GM21723 (cell line): ENCODE results near the gene SH3PXD2A.
"Not testable (repeated sequence)": the region's sequence is repeated elsewhere in the genome, so short reads cannot be mapped to it uniquely, and the experiment has no call there.

Experiments used
- ATAC-seq: cut with Tn5 transposase; IDR thresholded peaks from one replicate; pipeline ENCODE4 v1.9.1; 2021; ENCODE audit warnings: mild to moderate bottlenecking, moderate library complexity; ENCODE audit not compliant: unreplicated experiment

The SH3PXD2A gene

DNA sequence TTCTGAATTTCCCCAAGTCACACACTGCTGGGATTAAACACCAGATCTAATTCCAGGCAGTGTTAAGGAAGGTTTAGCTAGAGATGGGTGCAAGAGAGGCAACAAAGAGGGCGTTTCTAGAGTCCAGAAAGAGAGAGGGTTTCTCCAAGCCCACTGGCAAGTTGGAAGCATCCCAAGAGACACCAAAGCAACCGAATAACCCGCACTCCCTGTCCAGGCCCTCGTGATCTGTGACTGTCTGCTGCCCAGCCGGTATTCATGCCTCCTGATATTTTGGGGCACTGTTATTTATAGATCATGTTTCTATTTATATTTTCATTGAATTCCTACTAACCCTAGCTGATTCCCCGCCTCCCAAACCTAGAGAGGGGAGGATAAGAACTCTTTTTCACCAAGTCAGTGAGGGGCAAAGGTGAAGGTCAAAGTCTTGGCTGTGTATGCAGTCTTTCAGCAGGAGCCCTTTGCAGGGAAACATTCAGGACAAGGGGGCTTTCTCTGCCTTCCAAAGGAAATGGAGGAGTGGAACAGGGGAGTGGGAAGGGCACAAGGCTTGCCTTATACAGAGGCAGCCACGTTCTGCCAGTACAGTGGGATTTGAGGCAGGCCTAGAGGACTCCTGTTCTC lies 103.6 kb downstream of the SH3PXD2A start:
- no peak for ATAC-seq

DNA sequence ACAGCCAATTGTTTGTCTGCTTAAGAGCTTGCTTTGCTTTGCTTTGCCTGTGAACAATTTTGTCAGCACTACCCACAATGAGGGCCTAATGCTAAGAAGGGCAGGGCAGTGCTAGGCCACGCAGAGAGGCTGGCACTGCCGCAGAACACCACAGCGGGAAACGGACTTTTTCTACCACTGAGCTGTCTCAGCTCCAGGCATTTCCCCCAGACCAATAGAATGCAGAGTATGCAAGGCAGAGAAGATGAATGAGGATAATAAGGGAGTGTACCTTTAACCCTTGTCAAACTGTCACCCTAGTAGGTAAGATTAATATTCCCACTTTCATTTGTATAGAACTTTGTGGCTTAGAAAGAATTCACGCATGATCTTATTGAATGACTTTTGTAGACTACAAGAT lies 104.5 kb downstream of the SH3PXD2A start:
- no peak for ATAC-seq

DNA sequence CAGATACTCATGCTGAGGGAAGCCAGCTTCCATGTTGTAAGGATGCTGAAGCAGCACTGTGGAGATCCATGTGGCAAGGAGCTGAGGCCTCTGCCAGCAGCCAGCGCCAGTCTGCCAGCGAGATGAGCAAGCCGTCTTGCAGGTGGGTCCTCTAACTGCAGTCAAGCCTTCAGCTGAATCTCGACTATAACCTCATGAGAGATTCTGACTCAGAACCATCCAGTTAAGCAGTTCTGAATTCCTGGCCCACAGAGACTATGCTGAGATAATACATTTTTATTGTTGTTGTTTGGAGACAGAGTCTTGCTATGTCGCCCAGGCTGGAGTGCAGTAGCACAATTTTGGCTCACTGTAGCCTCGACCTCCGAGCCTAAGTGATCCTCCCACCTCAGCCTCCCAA lies 105.6 kb downstream of the SH3PXD2A start:
- ATAC-seq = no peak

DNA sequence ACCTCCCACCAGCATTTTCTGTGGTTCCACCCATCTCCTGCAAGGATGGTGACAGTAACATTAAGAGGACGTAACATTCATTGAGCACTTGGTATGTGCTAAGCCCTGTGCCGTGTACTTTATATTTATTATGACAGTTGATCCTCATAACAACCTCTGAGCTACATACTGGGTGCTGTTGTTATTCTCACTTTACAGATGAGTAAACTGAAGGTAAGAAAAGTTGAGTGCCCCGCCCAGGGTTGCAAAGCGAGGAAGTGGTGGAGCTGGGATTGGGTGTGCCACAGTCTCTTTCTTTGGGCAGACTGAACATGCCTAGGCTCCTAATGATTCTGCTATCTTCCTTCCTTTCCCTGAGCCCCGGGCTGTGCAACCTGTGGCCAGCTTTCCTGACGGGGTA lies 107.4 kb downstream of the SH3PXD2A start:
- no peak for ATAC-seq

DNA sequence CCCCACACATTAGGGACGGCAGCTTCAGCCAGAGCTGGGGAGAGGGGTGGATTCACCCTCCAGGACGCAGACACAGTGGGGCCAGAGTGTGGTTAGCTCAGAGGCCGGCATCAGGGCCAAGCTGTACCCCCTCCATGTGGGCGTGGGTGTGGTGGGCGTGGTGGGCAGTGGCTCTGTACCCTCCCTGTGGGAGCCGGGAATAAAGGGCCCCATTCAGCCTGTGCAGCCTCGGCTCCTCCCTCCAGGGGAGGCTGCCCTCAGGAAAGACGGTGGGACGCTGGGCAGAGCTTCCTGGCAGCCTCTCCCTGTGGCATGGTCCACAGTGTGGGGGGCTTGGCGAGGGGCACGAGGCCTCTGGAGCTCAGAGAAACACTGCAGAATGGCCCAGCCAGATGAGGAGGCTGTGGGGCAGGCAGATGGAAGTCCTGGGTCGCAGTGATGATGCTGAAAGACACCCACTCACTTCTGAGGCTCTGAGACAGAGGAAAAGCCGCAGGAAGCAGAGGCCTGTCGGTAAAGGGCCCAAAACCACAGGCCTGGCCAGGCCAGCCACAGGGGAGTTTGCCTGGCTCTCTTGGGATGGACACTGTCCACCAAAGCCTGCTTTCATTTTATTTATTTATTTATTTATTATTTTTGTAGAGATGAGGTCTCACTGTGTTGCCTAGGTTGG lies 108.0 kb downstream of the SH3PXD2A start:
- no peak for ATAC-seq

DNA sequence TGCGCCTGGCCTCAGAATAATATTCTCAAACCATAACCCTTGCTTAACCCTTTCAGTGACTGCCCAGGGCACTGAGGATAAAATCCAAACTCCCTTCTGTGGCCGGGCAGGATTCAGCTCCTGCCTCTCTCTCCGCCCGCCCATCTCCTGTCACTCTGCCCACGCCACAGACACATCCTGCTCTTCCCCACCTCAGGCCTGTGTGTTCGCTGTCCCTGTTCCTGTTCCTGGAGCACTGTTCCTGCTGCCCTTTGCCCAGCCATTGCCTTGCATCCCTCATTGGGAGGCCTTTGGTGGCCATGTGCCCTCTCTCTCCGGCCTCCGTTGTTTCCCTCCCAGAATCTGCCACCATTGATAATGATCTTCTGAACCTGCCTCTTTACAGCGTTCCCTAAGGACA lies 108.8 kb downstream of the SH3PXD2A start:
- ATAC-seq = no peak

DNA sequence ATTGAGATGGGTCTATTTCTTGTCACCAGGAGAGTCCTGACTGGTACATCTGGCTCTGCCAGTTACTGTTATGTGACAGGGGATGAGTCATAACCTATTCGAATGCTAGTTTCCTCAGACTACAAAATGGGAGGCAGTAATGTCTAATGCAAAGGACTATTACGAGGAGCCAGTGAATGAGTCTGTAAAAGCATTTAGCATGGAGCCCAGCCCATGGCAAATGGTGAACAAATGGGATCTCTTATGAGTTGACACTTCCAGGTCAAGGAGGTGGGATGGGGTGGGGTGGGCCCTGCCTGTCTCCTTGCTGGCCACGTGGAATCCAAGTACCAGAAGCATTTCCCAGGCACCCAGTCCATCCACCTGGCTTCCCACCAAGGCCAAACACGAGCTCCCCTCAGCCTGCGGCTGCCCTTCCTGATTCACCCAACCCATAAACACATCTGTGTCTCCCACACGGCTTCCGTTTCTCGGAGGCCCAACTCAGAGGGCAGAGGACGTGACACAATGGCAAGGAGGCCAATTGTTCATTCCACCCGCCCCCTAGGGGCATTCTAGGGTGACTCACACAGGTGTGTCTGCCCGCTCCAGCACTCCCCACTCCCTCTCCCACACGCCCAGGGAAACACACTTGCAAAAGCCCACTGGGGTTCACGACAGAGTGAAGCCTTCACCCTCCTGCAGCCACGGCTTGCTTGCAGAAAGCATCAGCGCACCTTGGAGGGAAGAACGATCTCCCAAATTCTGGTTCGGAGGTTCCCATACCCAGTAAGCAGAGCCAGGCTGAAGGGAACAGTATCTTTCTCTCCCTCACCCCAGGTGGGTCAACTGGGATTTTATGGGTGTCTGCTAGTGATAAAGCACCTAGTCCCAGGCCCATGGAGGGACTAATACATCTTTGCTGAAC lies 109.8 kb downstream of the SH3PXD2A start:
- ATAC-seq = no peak

DNA sequence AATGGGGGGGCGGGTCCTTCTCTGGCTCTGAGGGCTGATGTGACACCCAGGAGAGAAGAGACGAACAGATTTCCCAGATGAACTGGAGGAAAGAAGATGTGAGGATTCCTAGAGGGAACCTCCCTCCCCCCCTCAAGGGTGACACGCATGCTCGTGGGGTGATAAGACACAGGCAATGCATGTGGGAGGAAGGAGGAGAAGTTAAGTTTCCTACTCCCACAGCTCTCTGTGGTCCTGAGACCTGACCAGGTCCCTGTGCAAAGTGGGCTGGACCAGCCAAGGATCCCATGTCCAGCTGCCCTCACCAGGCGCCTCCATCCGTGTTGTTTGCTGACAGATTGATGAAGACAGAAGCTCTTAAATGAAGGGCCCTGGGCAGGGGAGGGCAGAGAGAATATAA lies 112.6 kb downstream of the SH3PXD2A start:
- no peak for ATAC-seq

DNA sequence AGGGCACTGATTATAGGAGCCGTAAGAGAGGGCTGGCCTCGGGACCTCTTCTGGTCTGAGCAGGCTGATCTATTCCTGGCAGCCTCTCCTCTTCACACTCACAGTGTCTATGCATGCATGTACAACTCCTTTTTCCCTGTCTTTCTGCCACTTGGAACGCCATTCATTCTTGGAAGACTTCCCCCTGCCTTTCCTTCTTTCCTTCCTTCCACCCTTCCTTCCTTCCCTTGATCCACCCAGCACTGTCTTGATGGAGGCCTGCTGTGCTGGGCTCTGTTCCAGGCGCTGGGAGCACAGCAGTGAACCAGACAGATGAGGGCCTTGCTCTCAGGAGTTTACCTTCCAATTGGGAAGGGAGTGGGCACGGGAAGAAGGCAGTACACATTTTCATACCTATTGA lies 114.8 kb downstream of the SH3PXD2A start:
- no peak for ATAC-seq

DNA sequence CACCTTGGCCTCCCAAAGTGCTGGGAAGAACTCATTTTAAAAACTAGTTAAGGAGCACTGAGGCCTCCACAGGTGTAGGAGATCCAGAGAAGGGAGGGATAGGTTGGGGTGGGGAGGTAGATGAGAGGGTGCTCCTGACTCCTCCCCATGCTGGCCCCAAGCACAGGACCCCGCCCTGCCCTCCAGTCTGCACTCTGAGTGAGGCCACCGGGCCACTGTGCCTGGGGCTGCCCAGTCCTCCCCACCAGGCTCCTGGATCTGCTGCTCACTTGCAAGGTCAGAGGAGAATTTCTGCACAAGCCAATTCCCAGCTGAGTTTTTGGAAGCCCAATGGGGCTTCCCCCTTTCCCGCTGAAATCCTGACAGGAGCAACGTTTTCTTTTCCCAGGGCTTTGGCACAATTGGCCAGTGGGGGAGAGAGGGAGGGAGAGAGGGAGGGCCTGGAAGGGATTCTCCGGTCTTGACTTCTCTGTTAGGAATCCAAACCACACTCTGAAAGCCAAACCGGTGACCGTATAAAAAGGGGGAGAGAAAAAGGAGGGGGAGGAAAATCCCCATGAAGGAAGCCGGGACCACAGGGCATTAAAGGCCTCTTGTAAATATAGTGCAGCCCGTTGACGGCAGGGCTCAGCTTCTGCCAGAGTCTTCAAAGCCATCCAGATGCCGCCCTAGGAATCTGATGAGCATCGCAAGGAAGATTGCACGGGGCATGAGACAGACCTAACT lies 116.2 kb downstream of the SH3PXD2A start:
- no peak for ATAC-seq

DNA sequence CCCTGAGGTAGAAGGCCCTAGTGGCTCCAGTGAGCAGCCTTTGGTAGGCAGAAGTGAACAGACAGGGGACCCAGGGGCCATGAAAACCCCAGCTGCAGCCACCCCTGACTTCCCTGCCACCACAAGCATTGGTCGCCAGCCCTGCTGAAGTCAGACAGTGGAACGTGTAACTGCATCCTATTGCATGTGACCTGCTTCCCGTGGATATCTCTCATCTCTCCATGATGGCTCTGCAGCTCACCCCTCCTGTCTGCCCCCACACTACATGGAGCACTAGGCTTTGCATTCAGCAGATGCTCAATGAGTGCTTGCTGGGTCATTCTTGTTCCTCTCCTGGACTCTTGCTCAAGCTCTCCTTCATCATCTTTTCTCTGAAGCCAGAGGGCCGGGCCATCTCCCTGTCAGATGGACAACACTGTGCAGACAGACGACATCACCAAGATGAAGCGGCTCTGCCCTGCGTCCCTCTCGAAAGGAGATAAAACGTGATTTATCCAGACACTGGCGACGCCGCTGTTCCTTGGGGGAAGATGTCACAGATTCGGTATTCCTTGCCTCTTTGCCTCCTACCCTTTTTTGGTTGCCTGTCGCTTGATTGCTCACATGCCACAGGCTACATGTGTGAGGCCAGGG lies 117.5 kb downstream of the SH3PXD2A start:
- ATAC-seq = no peak

DNA sequence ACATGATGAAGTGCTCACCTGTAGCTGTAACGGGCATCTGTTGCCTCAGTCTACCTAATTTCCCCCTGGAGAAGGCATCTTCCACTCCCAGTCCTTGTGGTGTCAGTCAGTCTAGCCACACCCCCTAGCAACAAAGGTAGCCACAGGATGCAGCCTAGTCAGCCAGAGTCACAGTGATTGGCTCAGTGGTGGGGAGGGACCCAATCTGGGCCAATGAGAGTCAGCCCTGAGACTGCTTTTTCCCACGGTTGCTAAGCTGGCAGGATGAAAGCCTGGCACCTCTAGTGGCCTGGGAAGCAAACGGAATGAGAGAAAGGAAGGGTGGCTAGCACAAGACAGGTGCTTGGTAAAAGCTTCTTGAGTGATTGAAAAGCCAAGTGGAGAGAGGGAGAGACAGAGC lies 118.6 kb downstream of the SH3PXD2A start:
- no peak for ATAC-seq

DNA sequence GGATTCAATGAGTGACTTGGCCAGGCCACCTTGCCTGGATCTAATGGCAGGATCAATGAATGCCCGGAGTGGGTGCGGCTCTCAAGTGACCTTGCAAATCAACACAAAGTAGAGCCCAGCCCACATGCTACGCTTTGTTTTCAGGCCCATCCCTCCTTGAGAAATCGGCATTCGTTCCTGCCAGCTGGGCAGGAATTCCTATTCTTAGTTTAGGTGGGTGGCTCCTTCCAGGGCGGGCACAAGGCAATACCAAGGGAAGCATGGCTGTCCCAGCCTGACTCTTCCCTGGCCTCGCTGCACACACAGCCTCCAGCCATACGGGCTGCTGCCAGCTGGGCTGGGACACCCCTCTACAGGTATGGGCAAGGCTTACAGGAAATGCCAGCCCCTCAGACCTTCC lies 119.3 kb downstream of the SH3PXD2A start:
- ATAC-seq = no peak

DNA sequence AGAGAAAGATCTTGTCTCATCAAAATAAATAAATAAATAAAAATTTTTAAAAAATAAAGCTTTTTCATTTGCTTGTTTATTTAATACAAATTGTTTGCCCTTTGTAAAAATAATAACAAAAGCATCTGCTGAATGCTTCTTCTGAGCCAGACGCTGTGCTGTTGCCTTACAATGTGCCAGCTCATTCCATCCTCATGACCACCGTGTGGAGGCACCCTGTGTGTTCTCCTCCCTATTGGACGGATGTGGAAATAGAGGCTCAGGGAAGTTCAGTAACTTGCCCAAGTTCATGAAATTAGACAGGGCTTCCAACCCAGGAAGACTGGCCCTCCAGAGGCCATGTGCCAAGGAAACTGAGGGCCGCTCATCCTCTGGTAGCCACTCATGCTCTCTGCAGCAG lies 120.6 kb downstream of the SH3PXD2A start:
- ATAC-seq = no peak

DNA sequence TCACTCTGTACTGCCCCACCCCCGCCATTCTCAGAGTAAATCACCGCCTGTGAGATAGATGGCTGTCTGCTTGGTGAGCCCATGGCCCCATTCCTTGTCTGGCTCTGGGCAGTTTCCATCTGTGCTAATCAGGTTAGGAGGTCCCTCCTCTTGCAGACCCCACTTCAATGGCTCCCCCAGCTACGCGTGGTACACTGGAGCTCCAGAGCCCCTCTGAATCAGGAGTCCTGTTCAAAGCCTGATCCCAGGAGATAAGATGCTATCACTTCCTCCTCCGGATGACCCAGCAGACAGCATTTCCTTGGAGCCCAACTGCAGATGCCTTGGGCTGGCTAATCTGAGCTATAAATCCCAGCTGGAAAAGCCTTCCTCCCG lies 122.3 kb downstream of the SH3PXD2A start:
- no peak for ATAC-seq

DNA sequence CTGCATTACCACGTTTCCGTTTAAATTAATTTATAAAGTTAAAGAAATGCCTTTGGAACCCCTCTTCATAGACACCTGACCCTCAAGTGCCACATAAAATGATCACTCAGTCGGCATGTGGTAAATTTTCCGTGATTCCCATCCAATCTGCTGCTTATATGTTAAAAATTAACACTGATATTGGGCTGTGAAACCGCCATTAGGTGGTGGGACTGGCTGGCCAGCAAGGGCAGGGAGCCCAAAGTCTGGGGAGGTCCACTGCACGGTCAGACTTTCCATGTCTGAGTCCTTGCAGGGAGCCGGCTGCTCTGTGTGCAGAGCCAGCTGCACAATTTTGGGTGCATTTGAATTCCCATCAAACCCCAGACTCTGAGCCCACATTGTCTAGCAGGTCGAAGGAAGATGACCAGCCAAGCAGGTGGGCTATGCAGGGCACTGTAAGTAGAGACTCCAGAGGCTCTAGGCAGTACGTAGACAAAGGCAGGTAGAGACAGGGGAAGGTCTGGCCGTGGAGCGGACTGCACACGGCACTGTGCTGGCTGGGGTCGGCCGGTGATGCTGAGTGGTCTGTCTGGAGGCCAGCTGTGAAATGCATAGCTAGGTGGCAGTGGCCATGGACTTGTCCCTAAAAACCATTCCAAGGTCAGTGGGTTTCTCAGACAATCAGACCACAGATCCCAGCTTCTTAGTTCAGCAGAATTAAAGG lies 122.9 kb downstream of the SH3PXD2A start:
- no peak for ATAC-seq

DNA sequence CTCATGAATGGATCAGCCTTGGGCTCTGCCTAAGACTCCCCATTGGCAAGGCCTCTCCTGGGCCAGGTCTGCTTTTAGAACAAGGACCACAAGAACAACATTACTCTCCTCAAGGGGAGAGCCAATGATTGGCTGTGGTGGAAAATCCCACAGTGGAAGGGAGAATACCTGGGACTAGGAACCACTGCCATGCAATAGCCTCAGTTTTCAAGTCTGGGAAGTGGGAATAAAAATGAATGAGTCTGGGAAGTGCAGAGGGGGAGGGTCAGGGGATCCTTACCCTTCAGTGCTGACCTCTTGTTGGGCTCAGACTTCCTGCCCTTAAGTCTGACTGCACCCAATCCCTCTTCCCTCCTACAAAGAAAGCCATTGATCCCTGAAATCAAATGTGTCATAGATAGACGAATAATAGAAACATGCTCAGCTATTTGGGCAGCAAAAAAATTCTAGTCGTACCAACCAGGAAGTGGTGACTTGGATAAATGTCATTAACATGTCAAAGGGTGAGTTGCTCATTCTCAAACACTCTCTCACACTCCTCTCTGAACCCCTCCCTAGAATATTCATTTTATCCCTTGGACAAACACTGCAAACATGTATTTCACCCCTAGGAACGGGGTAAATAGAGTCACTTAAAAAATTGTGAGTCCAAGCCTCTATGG lies 123.6 kb downstream of the SH3PXD2A start:
- no peak for ATAC-seq

DNA sequence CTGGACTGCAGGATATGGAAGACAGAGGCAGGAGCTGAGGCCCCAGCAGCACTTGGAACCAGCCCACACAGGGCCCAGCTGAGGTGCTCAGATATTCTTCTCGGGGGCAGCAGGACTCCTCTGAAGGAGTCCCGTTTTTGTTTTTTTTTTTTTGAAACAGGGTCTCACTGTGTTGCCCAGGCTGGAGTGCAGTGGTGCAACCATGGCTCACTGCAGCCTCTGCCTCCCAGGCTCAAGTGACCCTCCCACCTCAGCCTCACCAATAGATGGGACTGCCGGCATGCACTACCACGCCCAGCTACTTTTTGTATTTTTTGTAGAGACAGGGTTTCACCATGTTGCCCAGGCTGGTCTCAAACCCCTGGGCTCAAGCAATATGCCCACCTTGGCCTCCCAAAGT lies 124.3 kb downstream of the SH3PXD2A start:
- ATAC-seq = not testable (repeated sequence)

DNA sequence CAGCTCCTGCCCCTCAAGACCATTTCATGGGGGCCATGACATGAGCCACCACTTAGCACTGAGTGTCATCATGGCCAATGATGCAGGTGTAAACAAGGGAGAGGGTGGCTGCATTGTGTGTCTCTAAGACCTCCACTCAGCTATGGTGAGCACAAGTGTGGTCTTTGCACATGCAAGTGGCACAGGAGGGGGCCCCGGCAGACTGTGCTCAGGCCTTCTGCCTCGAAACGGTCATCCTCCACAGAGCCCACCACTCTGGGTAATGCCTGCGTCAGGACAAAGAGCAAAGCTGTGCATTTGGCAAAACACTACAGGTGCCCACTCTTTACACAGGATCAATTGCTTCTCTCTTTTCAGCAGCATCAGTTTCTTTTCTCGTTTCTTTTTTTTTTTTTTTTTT lies 125.5 kb downstream of the SH3PXD2A start:
- no peak for ATAC-seq
